GM19035 (cell line): Measurements from ENCODE around the gene BMPER.
"Not testable (repeated sequence)": the region's sequence is repeated elsewhere in the genome, so short reads cannot be mapped to it uniquely, and the experiment has no call there.

Experiments
- ATAC-seq: cut with Tn5 transposase; IDR thresholded peaks from one replicate; pipeline ENCODE4 v1.9.1; 2021; ENCODE audit not compliant: unreplicated experiment

BMPER gene

GRCh38 chr7:34163956-34164355, 258.6 kb downstream of the BMPER start:
- ATAC-seq: no peak

GRCh38 chr7:34165466-34165865, 260.1 kb downstream of the BMPER start:
- ATAC-seq: no peak

DNA sequence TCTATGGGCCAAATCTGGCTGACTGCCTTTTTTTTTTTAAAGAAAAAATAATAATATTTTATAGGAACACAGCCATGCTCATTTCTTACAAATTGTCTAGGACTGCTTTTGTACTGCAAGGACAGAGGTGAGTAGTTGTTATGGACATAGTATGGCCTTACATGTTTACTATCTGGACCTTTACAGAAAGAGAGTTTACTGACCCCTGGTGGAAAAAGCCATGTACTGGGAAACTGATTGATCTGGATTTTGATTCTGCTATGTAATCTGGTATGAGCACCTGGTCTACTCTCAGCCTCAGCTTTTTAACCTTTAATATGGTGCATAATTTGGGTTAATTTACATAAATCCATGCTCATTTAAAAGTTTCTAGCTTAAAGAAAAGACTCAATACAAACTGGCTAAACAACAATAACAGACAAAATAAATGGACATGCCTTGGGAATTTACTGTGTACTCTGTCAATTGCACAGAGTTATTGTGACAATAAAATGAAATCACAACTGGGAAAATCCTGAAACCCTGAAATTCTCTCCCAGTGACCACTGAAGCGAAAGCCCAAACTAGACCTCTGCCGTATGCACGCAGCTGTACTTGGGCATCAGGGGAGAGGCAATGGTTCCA, 260.7 kb downstream of the BMPER start:
- no peak for ATAC-seq

GRCh38 chr7:34168013-34168412, 262.7 kb downstream of the BMPER start:
- ATAC-seq: no peak

DNA sequence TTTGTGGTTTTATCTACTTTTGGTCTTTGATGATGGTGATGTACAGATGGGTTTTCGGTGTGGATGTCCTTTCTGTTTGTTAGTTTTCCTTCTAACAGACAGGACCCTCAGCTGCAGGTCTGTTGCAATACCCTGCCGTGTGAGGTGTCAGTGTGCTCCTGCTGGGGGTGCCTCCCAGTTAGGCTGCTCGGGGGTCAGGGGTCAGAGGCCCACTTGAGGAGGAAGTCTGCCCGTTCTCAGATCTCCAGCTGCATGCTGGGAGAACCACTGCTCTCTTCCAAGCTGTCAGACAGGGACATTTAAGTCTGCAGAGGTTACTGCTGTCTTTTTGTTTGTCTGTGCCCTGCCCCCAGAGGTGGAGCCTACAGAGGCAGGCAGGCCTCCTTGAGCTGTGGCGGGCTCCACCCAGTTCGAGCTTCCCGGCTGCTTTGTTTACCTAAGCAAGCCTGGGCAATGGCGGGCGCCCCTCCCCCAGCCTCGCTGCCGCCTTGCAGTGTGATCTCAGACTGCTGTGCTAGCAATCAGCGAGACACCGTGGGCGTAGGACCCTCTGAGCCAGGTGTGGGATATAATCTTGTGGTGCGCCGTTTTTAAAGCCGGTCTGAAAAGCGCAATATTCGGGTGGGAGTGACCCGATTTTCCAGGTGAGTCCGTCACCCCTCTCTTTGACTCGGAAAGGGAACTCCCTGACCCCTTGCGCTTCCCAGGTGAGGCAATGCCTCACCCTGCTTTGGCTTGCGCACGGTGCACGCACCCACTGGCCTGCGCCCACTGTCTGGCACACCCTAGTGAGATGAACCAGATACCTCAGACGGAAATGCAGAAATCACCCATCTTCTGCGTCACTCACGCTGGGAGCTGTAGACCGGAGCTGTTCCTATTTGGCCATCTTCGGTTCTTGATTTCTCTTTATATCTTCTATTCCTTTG, 269.6 kb downstream of the BMPER start:
- ATAC-seq: not testable (repeated sequence)

- ATAC-seq: no peak
These were observed 270.5 kb downstream of the BMPER start for GRCh38 chr7:34175837-34176236.

- ATAC-seq: no peak
These were observed 272.1 kb downstream of the BMPER start for GRCh38 chr7:34177476-34177875.

GRCh38 chr7:34181271-34181958, 276.1 kb downstream of the BMPER start:
- ATAC-seq: no peak

- no peak for ATAC-seq
These were observed 279.1 kb downstream of the BMPER start for GRCh38 chr7:34184466-34184865.

- ATAC-seq: no peak
These were observed 282.5 kb downstream of the BMPER start for GRCh38 chr7:34187798-34188307.

DNA sequence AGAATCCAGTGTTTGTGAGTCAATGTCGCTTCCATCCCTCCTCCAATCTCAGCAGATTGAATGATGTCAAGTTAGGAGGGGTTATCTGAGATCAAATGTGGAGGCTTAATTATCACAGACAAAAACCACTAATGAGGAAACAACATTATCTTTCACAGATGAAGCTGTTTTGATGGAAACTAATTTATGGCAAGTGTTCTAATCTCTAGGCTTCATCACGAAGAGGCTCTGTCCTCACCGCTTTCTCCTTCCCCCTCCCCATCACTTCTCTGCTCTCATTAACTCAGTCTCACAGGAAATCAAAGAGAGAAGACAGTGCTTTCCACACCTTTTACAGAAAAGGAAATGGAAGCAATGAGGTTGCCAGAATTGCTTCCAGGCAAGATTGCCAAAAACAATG, 283.7 kb downstream of the BMPER start:
- ATAC-seq: no peak

GRCh38 chr7:34190299-34190698, 285.0 kb downstream of the BMPER start:
- ATAC-seq: no peak

DNA sequence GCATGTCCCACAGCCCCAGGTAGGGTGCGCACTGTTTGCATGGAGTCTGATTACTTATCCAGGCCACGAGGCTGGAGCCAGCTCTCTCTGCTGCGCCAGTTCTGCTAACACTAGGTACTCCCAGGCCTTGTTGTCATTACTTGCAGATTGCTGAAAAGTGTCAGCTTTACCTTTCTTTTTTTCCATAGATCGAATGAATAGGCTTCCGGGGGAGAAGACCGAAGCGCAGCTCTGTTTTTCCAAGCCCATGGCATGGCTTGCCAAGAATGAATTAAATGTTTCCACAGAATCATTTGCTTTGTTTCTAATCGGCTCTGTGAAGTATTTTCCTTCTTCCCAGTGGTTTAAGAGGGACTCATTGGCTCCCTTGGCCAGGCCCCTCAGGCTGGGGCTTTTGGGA, 285.8 kb downstream of the BMPER start:
- ATAC-seq: no peak

- no peak for ATAC-seq
These were observed 286.6 kb downstream of the BMPER start for GRCh38 chr7:34191771-34192479.

- no peak for ATAC-seq
These were observed 287.6 kb downstream of the BMPER start for GRCh38 chr7:34192906-34193305.

- no peak for ATAC-seq
These were observed 292.9 kb downstream of the BMPER start for GRCh38 chr7:34198231-34198641.
